SU-DHL-6 (cell line): ENCODE results near the gene SLC25A29.

ENCODE experiments used
- H2AFZ ChIP-seq: fragments of 200-600 bp; sonication (generic); 2 replicates; pipeline ENCODE4 v1.6.1; 2014; ENCODE audit warnings: low read depth, mild to moderate bottlenecking, moderate library complexity, mixed read lengths, antibody characterized with exemption, low read length; ENCODE audit not compliant: severe bottlenecking
- H3F3A ChIP-seq: fragments of 200-600 bp; shearing (Covaris generic); 2 replicates; pipeline ENCODE4 v1.6.0; 2016; ENCODE audit warnings: antibody characterized with exemption, mild to moderate bottlenecking; ENCODE audit not compliant: insufficient read depth
- H3K27ac ChIP-seq: fragments of 200-600 bp; sonication (generic); 2 replicates; pipeline ENCODE4 v1.5.1; 2016; ENCODE audit warnings: low read depth, mild to moderate bottlenecking, low read length, moderate library complexity, mixed read lengths
- H3K27me3 ChIP-seq: fragments of 200-600 bp; sonication (generic), shearing (Covaris generic); 2 replicates; pipeline ENCODE4 v1.6.0; 2014; ENCODE audit warnings: mild to moderate bottlenecking, low read length
- H3K36me3 ChIP-seq: fragments of 200-600 bp; sonication (generic); 2 replicates; pipeline ENCODE4 v1.6.1; 2014; ENCODE audit warnings: mild to moderate bottlenecking, low read length, mixed read lengths
- H3K4me2 ChIP-seq: fragments of 300-600, 200-600 bp; shearing (Covaris generic), sonication (generic); 2 replicates; pipeline ENCODE4 v1.6.0; 2014; ENCODE audit warnings: low read length, low read depth, mild to moderate bottlenecking; ENCODE audit not compliant: poor library complexity, severe bottlenecking
- H3K4me3 ChIP-seq: fragments of 200-600 bp; sonication (generic); 2 replicates; pipeline ENCODE4 v1.5.1; 2014; ENCODE audit warnings: antibody characterized with exemption, low read length, mild to moderate bottlenecking, mixed read lengths; ENCODE audit not compliant: insufficient read depth, poor library complexity, severe bottlenecking
- H3K79me2 ChIP-seq: fragments of 200-600 bp; sonication (generic); 2 replicates; pipeline ENCODE4 v1.6.1; 2014; ENCODE audit warnings: mild to moderate bottlenecking, low read length, moderate library complexity; ENCODE audit not compliant: insufficient read depth
- H3K9ac ChIP-seq: fragments of 200-600 bp; sonication (generic); 2 replicates; pipeline ENCODE4 v1.7.0; 2014; ENCODE audit warnings: mild to moderate bottlenecking, low read length
- H3K9me2 ChIP-seq: fragments of 200-600 bp; sonication (generic); replicated peaks from 2 replicates; pipeline ENCODE4 v1.6.1; 2014; ENCODE audit warnings: low read length; ENCODE audit not compliant: insufficient read depth
- H3K9me3 ChIP-seq: fragments of 200-600 bp; sonication (generic); 2 replicates; pipeline ENCODE4 v1.6.1; 2014; ENCODE audit warnings: low read length, mixed read lengths; ENCODE audit not compliant: insufficient read depth
- H4K20me1 ChIP-seq: fragments of 200-600 bp; sonication (generic); 2 replicates; pipeline ENCODE4 v1.6.1; 2014; ENCODE audit warnings: low read depth, mild to moderate bottlenecking, antibody characterized with exemption, low read length, moderate library complexity, mixed read lengths
- EZH2phosphoT487 ChIP-seq: fragments of 200-600 bp; sonication (generic), shearing (Covaris generic); conservative IDR thresholded peaks from 2 replicates; pipeline ENCODE4 v1.6.1; 2018; ENCODE audit warnings: mild to moderate bottlenecking, antibody characterized with exemption, low read length, moderate library complexity, mixed read lengths
- TF ChIP-seq, protein P1 (sequence below): fragments of 200-600 bp; sonication (generic); IDR thresholded peaks from one replicate; pipeline ENCODE4 v1.5.1; 2017; ENCODE audit warnings: antibody characterized with exemption, mild to moderate bottlenecking, low read length, moderate library complexity; ENCODE audit not compliant: insufficient read depth, poor library complexity, severe bottlenecking

The SLC25A29 gene

DNA sequence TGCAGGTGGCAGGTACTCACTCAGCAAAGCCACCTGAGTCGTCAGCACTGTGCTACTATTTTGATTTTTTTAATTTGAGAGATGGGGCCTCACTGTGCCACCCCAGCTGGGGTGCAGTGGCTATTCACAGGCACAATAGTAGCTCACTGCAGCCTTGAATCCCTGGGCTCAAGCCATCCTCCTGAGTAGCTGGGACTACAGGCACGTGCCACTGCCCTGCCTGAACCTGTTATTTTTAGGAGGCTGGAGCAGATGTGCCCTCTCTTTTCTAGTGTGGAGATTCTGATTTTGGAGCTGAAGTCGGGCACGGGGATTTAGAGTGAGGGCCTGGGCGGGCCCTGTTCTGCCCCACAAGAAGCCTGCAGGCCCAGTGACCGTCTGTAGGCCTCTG lies 34.2 kb upstream of the SLC25A29 start:
- Histone ChIP-seq H3F3A (no peaks in the 10 kb centered on the region), H3K36me3 (no peaks in the 10 kb centered on the region), H3K4me2 (no peak overlapping the region), H2AFZ (no peak overlapping the region), H3K79me2 (no peaks in the 10 kb centered on the region), H3K9ac (no peak overlapping the region), H3K9me2 (no peaks in the 10 kb centered on the region), H3K27me3 (no peaks in the 10 kb centered on the region), H3K27ac (no peak overlapping the region), H3K9me3 (no peaks in the 10 kb centered on the region), H4K20me1 (no peaks in the 10 kb centered on the region), H3K4me3 (no peak overlapping the region)
- TF ChIP-seq, protein P1, sequence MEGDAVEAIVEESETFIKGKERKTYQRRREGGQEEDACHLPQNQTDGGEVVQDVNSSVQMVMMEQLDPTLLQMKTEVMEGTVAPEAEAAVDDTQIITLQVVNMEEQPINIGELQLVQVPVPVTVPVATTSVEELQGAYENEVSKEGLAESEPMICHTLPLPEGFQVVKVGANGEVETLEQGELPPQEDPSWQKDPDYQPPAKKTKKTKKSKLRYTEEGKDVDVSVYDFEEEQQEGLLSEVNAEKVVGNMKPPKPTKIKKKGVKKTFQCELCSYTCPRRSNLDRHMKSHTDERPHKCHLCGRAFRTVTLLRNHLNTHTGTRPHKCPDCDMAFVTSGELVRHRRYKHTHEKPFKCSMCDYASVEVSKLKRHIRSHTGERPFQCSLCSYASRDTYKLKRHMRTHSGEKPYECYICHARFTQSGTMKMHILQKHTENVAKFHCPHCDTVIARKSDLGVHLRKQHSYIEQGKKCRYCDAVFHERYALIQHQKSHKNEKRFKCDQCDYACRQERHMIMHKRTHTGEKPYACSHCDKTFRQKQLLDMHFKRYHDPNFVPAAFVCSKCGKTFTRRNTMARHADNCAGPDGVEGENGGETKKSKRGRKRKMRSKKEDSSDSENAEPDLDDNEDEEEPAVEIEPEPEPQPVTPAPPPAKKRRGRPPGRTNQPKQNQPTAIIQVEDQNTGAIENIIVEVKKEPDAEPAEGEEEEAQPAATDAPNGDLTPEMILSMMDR = no peak
- no peak for TF ChIP-seq EZH2phosphoT487

DNA sequence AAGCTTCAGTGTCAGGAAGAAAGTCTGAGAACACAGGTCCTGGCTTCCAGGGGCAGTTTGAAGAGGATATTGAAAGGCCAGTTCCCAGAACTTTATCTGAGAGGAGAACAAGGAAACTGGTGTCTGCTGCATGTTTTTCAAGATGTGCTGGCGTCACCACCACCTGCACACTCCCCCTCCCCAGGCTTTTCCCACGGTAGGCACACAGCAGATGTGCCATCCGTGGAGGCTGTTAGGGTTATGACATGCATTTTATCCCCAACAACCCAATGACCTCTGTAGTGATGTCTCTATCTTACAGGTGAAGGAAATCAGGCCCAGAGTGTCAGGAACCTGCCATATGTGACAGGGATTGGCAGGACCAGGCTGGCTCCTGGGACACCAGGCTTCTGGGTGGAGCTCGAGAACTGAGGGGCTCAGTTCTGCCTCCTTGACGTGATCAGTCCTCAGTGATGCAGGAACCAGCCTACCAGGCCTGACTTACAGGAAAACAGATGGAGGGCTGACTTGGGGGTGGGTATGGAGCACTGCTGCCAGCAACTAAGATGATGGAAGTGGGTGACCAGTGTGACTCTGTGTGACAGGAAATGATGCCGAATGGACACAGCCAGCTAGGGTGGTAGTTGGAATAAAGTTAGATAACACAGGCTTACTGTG lies 33.6 kb upstream of the SLC25A29 start:
- H3F3A ChIP-seq = no peaks in the 10 kb centered on the region
- no peak overlapping the region for H3K27ac ChIP-seq
- no peak overlapping the region for H3K4me2 ChIP-seq
- no peaks in the 10 kb centered on the region for H3K36me3 ChIP-seq
- no peaks in the 10 kb centered on the region for H3K9me2 ChIP-seq
- H2AFZ ChIP-seq = no peak overlapping the region
- no peaks in the 10 kb centered on the region for H3K79me2 ChIP-seq
- no peak overlapping the region for H3K9ac ChIP-seq
- no peaks in the 10 kb centered on the region for H3K9me3 ChIP-seq
- TF ChIP-seq, protein P1 = no peak
- TF ChIP-seq EZH2phosphoT487 = no peak
- no peaks in the 10 kb centered on the region for H4K20me1 ChIP-seq
- H3K4me3 ChIP-seq = no peak overlapping the region
- no peaks in the 10 kb centered on the region for H3K27me3 ChIP-seq

DNA sequence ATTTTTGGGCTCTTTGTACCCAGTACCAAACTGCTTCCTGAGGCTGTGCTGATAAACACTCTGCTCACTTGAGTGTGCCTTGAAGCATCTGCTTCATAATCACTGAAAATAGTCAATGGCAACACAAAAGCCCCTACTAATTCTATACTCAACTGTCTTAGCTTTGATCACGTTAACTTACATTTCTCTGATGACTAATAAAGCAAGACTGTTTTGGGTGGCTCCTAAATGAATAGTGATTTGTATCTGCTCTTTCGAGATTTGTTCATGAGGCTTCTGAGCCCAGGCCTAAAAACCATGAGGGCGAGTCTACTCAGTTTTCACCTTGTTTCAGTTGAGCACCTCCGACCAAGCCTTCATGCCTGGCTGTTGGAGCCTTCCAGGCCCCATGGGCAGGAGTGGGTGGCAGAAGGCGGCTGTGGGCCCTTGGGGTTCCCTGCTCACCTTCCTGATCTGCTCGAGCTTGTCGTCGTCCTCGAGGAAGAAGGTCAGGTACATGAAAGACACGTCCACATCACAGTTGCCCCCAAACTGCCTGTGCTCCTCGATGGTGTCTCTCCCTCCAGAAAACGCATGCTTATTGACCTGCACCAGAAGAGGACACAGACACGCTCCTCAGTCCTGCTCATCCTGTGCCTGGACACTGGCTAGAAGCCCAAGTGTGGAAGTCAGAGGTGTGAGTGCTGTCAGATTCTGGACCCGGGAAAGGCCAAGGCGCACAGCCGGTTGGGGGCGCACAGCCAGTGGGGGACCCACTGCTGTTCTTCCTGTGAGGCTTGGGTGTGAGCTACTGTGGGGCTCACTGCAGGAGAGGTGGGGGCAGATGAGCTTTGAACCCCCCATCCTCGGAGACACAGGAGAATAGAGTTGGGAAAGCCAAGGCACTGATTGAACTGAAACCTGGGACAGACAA lies 30.6 kb upstream of the SLC25A29 start:
- Histone ChIP-seq H3K27ac (no peak overlapping the region), H2AFZ (no peak overlapping the region), H3K79me2 (no peaks in the 10 kb centered on the region), H3K27me3 (no peaks in the 10 kb centered on the region), H3K9me2 (no peaks in the 10 kb centered on the region), H3K36me3 (no peaks in the 10 kb centered on the region), H3K4me2 (no peak overlapping the region), H4K20me1 (no peaks in the 10 kb centered on the region), H3K9ac (no peak overlapping the region), H3K9me3 (no peaks in the 10 kb centered on the region), H3F3A (no peaks in the 10 kb centered on the region), H3K4me3 (no peak overlapping the region)
- no peak for TF ChIP-seq EZH2phosphoT487
- TF ChIP-seq, protein P1 = no peak
